Measurements from ENCODE around the gene ABCB8. TPM values are rescaled to one million over a fixed set of nuclear protein-coding genes. Genes with fewer than 3 reads are reported as not detected.

ABCB8 gene
- total and polyA plus RNA-seq, 2 donors (not counting 3 experiments of a cell fraction or from before 2014, with no cell fraction given), result 38.0 to 46.3 TPM

- CTCF ChIA-PET, result no interaction called here
- POLR2A ChIA-PET, result no interaction called here
Measured at GRCh38 chr7:151070574-151070960, 42.3 kb downstream of the ABCB8 start.

More at GRCh38 chr7:151070574-151070960, 42.3 kb downstream of the ABCB8 start:
- no TSS peak for BruUV-seq (replicated peaks)
- Histone ChIP-seq H3K4me1 (ENCODE audit: control insufficient read depth, extremely low read depth, insufficient read depth, low read length) (no peaks in the 10 kb centered on the region), H3K9me1 (replicated peaks; ENCODE audit: control insufficient read depth, extremely low read depth, insufficient read depth, low read length) (no peaks in the 10 kb centered on the region), H3K27me3 (ENCODE audit: control insufficient read depth in 2 of 2, insufficient read depth in 2 of 2, low read length in 2 of 2) (no peaks in the 10 kb centered on the region), H3K9ac (replicated peaks; ENCODE audit: extremely low read depth, insufficient read depth, low read length) (no peak overlapping the region), H3K4me2 (ENCODE audit: insufficient read depth, low read length) (no peak overlapping the region), H3K4me3 (replicated peaks in 1 of 3; ENCODE audit: insufficient read depth in 1 of 3, low read depth in 1 of 3, low read length in 3 of 3) (no peak overlapping the region), H2AFZ (ENCODE audit: low read depth, low read length) (no peak overlapping the region), H4K20me1 (replicated peaks; ENCODE audit: control insufficient read depth, extremely low read depth, insufficient read depth, low read length) (no peaks in the 10 kb centered on the region), H3K9me3 (replicated peaks; ENCODE audit: control insufficient read depth, insufficient read depth, low read length) (no peaks in the 10 kb centered on the region), H3K27ac (ENCODE audit: insufficient read depth, low read depth, low read length) (no peak overlapping the region), H3K79me2 (ENCODE audit: control insufficient read depth, insufficient read depth, low read length) (no peaks in the 10 kb centered on the region), H3K36me3 (ENCODE audit: control insufficient read depth in 2 of 2, extremely low read depth in 1 of 2, insufficient read depth in 2 of 2, low read length in 2 of 2) (peaks cover 16 to 74% of the 10 kb centered on the region in 2 experiments)
- intact Hi-C loops (cut with micrococcal nuclease), result no loop called here
- DNase-seq (ENCODE audit: low read depth, low spot score) (no peak), FAIRE-seq (no peak)
- TF ChIP-seq MYC (IDR thresholded peaks at IDR 0.05; ENCODE audit: low read depth, low read length) (no peak), POLR2A (IDR thresholded peaks at IDR 0.05; ENCODE audit: low read depth, low read length) (no peak), CTCF (IDR thresholded peaks at IDR 0.05; ENCODE audit: extremely low read depth in 1 of 2, insufficient read depth in 1 of 2, low read depth in 1 of 2, low read length in 2 of 2) (no peak), JUN (IDR thresholded peaks at IDR 0.05; ENCODE audit: borderline replicate concordance, insufficient read depth, insufficient read length, low read depth) (no peak), FOS (IDR thresholded peaks at IDR 0.05; ENCODE audit: borderline replicate concordance, insufficient read depth, low read length) (no peak), POLR2AphosphoS5 (IDR thresholded peaks at IDR 0.05; ENCODE audit: insufficient read depth, low read depth, low read length) (no peak), GATA2 (IDR thresholded peaks at IDR 0.05; ENCODE audit: insufficient read depth, insufficient read length, low read depth, low read length) (no peak), MAX (IDR thresholded peaks at IDR 0.05; ENCODE audit: insufficient read depth, insufficient read length) (no peak), EZH2 (IDR thresholded peaks at IDR 0.05; ENCODE audit: borderline replicate concordance, low read depth, low read length, severe bottlenecking) (no peak)
- dilution Hi-C loops (cut with MboI; ENCODE audit: extremely low pct_ligation_motif_present, low sequenced_read_pairs), result no loop called here

Measured in endothelial cell of umbilical vein (primary cell).